Stimulated activated CD4-positive, alpha-beta T cell treated with anti-CD3 and anti-CD28 coated beads, TNF-alpha, amount 100 ng/mL, for 24 hours (primary cell): ENCODE measurements around the gene DHRS7B.

Experiments used
- DNase-seq, 3 experiments: peaks; one replicate each; pipeline ENCODE4 v3.0.0-alpha.2; 2020; ENCODE audit warnings: low read depth in 3 of 3

DHRS7B gene

GRCh38 chr17:21152731-21153130 lies 26.0 kb downstream of the DHRS7B start:
- DNase-seq = no peak

GRCh38 chr17:21157586-21158370 lies 31.0 kb downstream of the DHRS7B start:
- no peak for DNase-seq

- no peak for DNase-seq
Observed at GRCh38 chr17:21160401-21160800, 33.6 kb downstream of the DHRS7B start.

- DNase-seq = no peak
Observed at GRCh38 chr17:21161498-21162393, 35.0 kb downstream of the DHRS7B start.

GRCh38 chr17:21162394-21162775 lies 35.6 kb downstream of the DHRS7B start:
- no peak for DNase-seq

GRCh38 chr17:21163101-21163500 lies 36.3 kb downstream of the DHRS7B start:
- DNase-seq = no peak

- no peak for DNase-seq
Observed at GRCh38 chr17:21164216-21164615, 37.5 kb downstream of the DHRS7B start.

GRCh38 chr17:21164620-21165019 lies 37.9 kb downstream of the DHRS7B start:
- no peak for DNase-seq

GRCh38 chr17:21165922-21166594 lies 39.3 kb downstream of the DHRS7B start:
- no peak for DNase-seq

- DNase-seq = no peak
Observed at GRCh38 chr17:21166595-21167210, 39.9 kb downstream of the DHRS7B start.

- DNase-seq = no peak
Observed at GRCh38 chr17:21167303-21167702, 40.5 kb downstream of the DHRS7B start.

GRCh38 chr17:21168555-21168865 lies 41.7 kb downstream of the DHRS7B start:
- DNase-seq = no peak

GRCh38 chr17:21169496-21169895 lies 42.7 kb downstream of the DHRS7B start:
- no peak for DNase-seq

- DNase-seq = no peak
Observed at GRCh38 chr17:21170809-21171208, 44.0 kb downstream of the DHRS7B start.

GRCh38 chr17:21171309-21171922 lies 44.7 kb downstream of the DHRS7B start:
- DNase-seq = no peak

- DNase-seq = no peak
Observed at GRCh38 chr17:21171970-21172510, 45.3 kb downstream of the DHRS7B start.

- no peak for DNase-seq
Observed at GRCh38 chr17:21172846-21173245, 46.1 kb downstream of the DHRS7B start.

- DNase-seq = no peak
Observed at GRCh38 chr17:21173543-21173942, 46.8 kb downstream of the DHRS7B start.

- DNase-seq = no peak
Observed at GRCh38 chr17:21174186-21174585, 47.4 kb downstream of the DHRS7B start.

- no peak for DNase-seq
Observed at GRCh38 chr17:21174713-21175112, 47.9 kb downstream of the DHRS7B start.

- DNase-seq = no peak
Observed at GRCh38 chr17:21176773-21177395, 50.1 kb downstream of the DHRS7B start.
